PFSK-1 (cell line): ENCODE results near the gene R3HCC1L.

Experiments
- FOXP2 ChIP-seq: optimal IDR thresholded peaks from 2 replicates; pipeline ENCODE3; 2011; ENCODE audit warnings: borderline replicate concordance, control low read depth, inconsistent platforms; ENCODE audit not compliant: insufficient read depth; ENCODE audit errors: extremely low read length, extremely low read depth
- POLR2AphosphoS5 ChIP-seq: IDR thresholded peaks from 2 replicates; pipeline ENCODE4 v1.6.1; 2012; ENCODE audit warnings: low read depth, mild to moderate bottlenecking, control low read depth, low read length, moderate library complexity
- REST ChIP-seq, 2 experiments: IDR thresholded peaks; 2 replicates each; pipeline versions ENCODE4 v1.6.1 to v1.8.0; 2011 to 2012; ENCODE audit warnings: low read depth in 2 of 2, low read length in 2 of 2, control low read depth in 1 of 2, inconsistent platforms in 1 of 2, mild to moderate bottlenecking in 1 of 2, moderate library complexity in 1 of 2; ENCODE audit not compliant: insufficient read depth in 1 of 2
- SIN3A ChIP-seq: IDR thresholded peaks from 2 replicates; pipeline ENCODE4 v1.6.1; 2012; ENCODE audit warnings: mild to moderate bottlenecking, low read length, moderate library complexity, borderline replicate concordance; ENCODE audit not compliant: insufficient read depth
- TAF1 ChIP-seq: IDR thresholded peaks from 2 replicates; pipeline ENCODE4 v1.6.1; 2012; ENCODE audit warnings: low read length, control low read depth, borderline replicate concordance; ENCODE audit not compliant: insufficient read depth

Gene R3HCC1L

GRCh38 chr10:98294270-98294627, 159.8 kb downstream of the R3HCC1L start:
- no peak for TF ChIP-seq FOXP2
- TF ChIP-seq POLR2AphosphoS5: no peak
- no peak for TF ChIP-seq TAF1
- TF ChIP-seq REST (IDR thresholded peaks at IDR 0.05; ENCODE audit: insufficient read depth in 1 of 2, low read depth in 2 of 2, low read length in 2 of 2): no peak
- TF ChIP-seq SIN3A: no peak
